ENCODE data around the gene CEP295NL.

Gene CEP295NL

DNA sequence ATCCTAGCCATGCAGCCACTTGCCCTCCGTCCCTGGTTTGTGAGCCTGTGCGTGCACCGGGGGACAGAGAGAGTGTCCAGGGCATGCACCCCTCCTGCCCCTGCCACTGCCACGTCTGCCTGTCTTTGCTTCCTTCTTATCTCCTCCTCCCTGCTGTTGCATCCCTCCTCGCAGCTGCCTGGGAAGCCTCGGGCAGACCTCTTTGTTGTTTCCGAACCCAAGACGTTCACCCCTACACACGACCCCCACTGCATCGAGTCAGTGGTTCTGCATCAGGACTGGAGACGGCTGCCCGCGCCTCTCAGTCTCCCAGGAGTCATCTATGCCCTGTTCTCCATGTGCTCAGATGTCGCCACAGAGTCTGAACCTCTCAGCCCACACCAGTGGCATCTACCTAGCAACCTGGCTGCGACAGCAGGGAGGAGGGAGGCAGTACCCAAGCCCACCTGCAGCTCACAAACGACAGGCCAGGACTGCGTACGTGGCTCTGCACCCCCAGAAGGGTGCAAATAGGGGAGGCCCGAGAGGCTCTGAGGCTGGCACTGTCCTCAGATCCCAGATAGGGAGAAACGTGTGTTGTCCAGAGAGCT, 17.0 kb upstream of the CEP295NL start:
- no peak for DNase-seq (ENCODE audit: extremely low read depth, insufficient read length)

DNA sequence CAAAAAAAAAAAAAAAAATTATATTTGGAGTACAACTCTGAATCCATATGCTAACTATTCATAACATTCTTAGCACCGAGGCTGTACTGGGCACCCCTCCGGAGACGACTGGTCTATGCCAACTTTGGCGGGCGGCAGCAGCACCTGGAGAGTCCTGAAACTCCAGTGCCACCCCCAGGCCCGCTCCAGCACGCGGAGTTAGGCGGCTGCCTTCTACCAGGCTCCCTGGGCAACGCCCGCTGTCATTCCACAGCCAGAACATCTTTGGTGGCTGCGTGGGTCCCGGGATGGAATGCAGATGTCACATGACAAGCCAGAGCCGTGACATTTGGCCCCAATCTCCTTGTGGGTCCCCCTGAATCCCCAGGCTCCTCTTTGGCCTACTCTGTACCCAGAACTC, 16.0 kb upstream of the CEP295NL start:
- no peaks in the 10 kb centered on the region; the same call in none of the 2 replicates for H3K27me3 ChIP-seq (replicated peaks; ENCODE audit: control insufficient read depth, insufficient read depth, low read length)
- TF ChIP-seq, protein P1, sequence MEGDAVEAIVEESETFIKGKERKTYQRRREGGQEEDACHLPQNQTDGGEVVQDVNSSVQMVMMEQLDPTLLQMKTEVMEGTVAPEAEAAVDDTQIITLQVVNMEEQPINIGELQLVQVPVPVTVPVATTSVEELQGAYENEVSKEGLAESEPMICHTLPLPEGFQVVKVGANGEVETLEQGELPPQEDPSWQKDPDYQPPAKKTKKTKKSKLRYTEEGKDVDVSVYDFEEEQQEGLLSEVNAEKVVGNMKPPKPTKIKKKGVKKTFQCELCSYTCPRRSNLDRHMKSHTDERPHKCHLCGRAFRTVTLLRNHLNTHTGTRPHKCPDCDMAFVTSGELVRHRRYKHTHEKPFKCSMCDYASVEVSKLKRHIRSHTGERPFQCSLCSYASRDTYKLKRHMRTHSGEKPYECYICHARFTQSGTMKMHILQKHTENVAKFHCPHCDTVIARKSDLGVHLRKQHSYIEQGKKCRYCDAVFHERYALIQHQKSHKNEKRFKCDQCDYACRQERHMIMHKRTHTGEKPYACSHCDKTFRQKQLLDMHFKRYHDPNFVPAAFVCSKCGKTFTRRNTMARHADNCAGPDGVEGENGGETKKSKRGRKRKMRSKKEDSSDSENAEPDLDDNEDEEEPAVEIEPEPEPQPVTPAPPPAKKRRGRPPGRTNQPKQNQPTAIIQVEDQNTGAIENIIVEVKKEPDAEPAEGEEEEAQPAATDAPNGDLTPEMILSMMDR (IDR thresholded peaks at IDR 0.05; ENCODE audit: insufficient read depth, low read length, poor library complexity, severe bottlenecking): no peak
- no peaks in the 10 kb centered on the region for H3K36me3 ChIP-seq (ENCODE audit: control insufficient read depth, insufficient read depth, low read length)
- DNase-seq (ENCODE audit: extremely low read depth, insufficient read length): no peak
- no peak overlapping the region for H3K4me3 ChIP-seq (replicated peaks; ENCODE audit: low read depth, low read length)

More for the DNA sequence above, 17.0 kb upstream of the CEP295NL start:
- H3K36me3 ChIP-seq (ENCODE audit: control insufficient read depth, insufficient read depth, low read length): no peaks in the 10 kb centered on the region
- TF ChIP-seq, protein P1 (IDR thresholded peaks at IDR 0.05; ENCODE audit: insufficient read depth, low read length, poor library complexity, severe bottlenecking): no peak
- no peak overlapping the region for H3K4me3 ChIP-seq (replicated peaks; ENCODE audit: low read depth, low read length)
- no peaks in the 10 kb centered on the region; the same call in none of the 2 replicates for H3K27me3 ChIP-seq (replicated peaks; ENCODE audit: control insufficient read depth, insufficient read depth, low read length)

DNA sequence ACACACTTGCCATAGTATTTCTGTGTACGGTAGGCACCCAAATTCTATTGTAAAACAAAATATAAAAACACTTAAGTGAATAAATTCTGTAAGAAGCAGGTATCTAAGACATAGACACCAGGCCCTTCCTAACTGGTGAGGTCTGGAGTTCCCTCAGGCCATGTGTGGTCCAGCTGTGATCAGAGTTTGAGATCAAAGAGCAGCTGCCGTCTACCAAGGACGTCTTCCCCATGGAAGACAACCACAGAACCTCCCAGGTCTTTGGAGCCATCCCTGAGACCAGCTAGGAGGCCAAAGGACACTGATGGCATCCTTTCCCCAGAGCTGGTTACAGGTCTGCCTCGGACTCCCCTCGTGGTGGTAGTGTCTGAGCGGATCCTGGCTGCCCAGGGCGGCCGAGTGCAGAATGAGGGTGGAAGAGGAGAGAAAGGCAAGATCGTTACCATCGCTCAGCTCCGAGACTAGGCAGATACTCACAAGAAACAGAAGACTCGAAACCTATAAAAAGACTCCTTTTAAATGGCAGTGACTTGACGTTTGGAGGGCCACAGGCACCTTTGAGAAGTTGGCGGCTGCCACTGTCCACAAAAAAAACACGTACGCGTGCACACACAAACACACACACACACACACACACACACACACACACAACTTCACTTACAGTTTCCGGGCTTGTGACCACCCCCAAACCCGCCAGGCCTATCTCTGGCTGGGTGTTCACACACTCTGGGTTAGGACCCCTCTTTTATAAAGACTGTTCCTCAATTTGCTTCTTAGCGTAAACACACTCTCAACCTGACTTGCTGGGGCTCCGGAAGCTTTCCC, 14.7 kb upstream of the CEP295NL start:
- TF ChIP-seq, protein P1 (IDR thresholded peaks at IDR 0.05; ENCODE audit: insufficient read depth, low read length, poor library complexity, severe bottlenecking): no peak
- H3K36me3 ChIP-seq (ENCODE audit: control insufficient read depth, insufficient read depth, low read length): no peaks in the 10 kb centered on the region
- H3K27me3 ChIP-seq (replicated peaks; ENCODE audit: control insufficient read depth, insufficient read depth, low read length): no peaks in the 10 kb centered on the region; the same call in none of the 2 replicates
- no peak for DNase-seq (ENCODE audit: extremely low read depth, insufficient read length)
- H3K4me3 ChIP-seq (replicated peaks; ENCODE audit: low read depth, low read length): no peak overlapping the region

DNA sequence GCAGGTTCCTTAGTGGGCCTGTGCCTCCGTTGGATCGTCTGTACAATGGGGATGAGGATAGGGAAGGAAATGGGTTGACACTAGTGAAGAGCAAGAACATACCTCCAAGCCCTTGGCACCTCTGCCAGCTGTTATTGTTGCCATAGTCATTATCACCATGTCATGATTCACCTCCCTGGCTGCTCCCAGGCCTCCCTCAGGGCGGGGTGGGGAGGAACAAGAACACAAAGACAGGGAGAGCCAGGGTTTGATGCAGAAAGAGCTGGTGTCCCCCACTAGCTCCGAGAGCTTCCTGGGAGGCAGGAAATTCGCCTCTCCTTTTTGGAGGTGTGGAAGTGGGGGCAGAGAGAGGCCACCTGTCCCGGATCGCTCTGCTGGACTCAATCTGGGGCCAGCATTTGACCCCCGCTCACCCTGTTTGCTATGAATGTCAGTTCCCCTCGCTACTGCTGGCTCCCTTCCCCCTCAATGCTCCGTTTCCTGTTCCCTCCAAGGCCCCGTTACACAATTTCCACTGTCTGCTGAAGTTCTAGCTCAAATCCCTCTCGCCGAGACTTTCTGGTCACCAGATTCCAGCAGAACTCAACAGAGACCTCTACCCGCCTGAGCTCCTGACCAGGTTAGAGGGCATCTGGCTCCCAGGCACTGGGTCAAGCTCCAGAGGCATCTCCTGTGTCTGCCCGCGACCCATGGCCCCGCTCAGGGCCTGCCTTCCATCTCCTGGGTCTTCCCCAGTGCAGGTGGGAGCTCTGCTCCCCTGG, 13.1 kb upstream of the CEP295NL start:
- TF ChIP-seq, protein P1 (IDR thresholded peaks at IDR 0.05; ENCODE audit: insufficient read depth, low read length, poor library complexity, severe bottlenecking): no peak
- Histone ChIP-seq H3K36me3 (ENCODE audit: control insufficient read depth, insufficient read depth, low read length) (no peaks in the 10 kb centered on the region), H3K4me3 (replicated peaks; ENCODE audit: low read depth, low read length) (no peak overlapping the region), H3K27me3 (replicated peaks; ENCODE audit: control insufficient read depth, insufficient read depth, low read length) (no peaks in the 10 kb centered on the region; the same call in none of the 2 replicates)
- DNase-seq (ENCODE audit: extremely low read depth, insufficient read length): no peak

DNA sequence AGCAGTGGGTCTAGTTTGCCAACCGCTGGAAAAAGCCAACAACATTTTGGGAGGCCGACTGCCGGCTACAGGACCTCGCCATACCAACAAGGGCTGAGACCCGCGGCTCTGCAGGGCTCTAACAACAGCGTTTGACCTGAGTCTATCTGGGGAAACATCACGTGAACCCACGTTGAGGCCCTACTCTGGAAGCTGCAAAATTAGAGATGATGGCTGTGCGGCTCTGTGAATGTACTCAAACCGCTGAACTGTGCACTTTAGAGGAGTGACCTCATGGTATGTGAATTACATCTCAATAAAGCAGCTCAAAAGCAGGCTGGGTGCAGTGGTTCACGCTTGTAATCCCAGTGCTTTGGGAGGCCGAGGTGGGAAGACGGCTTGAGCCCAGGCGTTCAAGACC, 10.1 kb upstream of the CEP295NL start:
- H3K36me3 ChIP-seq (ENCODE audit: control insufficient read depth, insufficient read depth, low read length): no peaks in the 10 kb centered on the region
- H3K4me3 ChIP-seq (replicated peaks; ENCODE audit: low read depth, low read length): no peak overlapping the region
- H3K27me3 ChIP-seq (replicated peaks; ENCODE audit: control insufficient read depth, insufficient read depth, low read length): no peaks in the 10 kb centered on the region; the same call in 1 of the 2 replicates
- TF ChIP-seq, protein P1 (IDR thresholded peaks at IDR 0.05; ENCODE audit: insufficient read depth, low read length, poor library complexity, severe bottlenecking): no peak
- no peak for DNase-seq (ENCODE audit: extremely low read depth, insufficient read length)

Measured in GM06990 (cell line).